Neural cell (in vitro differentiated cells): Measurements from ENCODE around the gene AKAP3. TPM values are rescaled to one million over a fixed set of nuclear protein-coding genes. Genes with fewer than 3 reads are reported as not detected.

Experiments
- H2AFZ ChIP-seq: fragments of 200-600, 300-800 bp; sonication (generic), shearing (Covaris generic); 2 replicates; pipeline ENCODE4 v1.6.0; 2014; ENCODE audit warnings: low read depth, mild to moderate bottlenecking, antibody characterized with exemption, low read length, moderate library complexity
- H3F3A ChIP-seq: fragments of 200-600 bp; shearing (Covaris generic); 2 replicates; pipeline ENCODE4 v1.6.1; 2016; ENCODE audit warnings: mild to moderate bottlenecking, moderate library complexity, mixed read lengths, antibody characterized with exemption, low read length; ENCODE audit not compliant: insufficient read depth, poor library complexity, severe bottlenecking
- H3K27ac ChIP-seq: fragments of 200-600, 300-800 bp; sonication (generic), shearing (Covaris generic); 2 replicates; pipeline ENCODE4 v1.5.1; 2014; ENCODE audit warnings: mild to moderate bottlenecking, low read length, moderate library complexity
- H3K27me3 ChIP-seq: fragments of 300-800, 200-600 bp; sonication (generic), shearing (Covaris generic); 2 replicates; pipeline ENCODE4 v1.6.0; 2014; ENCODE audit warnings: mild to moderate bottlenecking, low read depth, low read length, moderate library complexity; ENCODE audit not compliant: insufficient read depth
- H3K36me3 ChIP-seq: fragments of 300-800, 200-600 bp; sonication (generic), shearing (Covaris generic); 2 replicates; pipeline ENCODE4 v1.5.1; 2014; ENCODE audit warnings: mild to moderate bottlenecking, antibody characterized with exemption, low read length, moderate library complexity; ENCODE audit not compliant: insufficient read depth
- H3K4me2 ChIP-seq: fragments of 300-800, 200-600 bp; sonication (generic), shearing (Covaris generic); 2 replicates; pipeline ENCODE4 v1.6.0; 2014; ENCODE audit warnings: mild to moderate bottlenecking, low read length
- H3K4me3 ChIP-seq: fragments of 300-800, 200-600 bp; sonication (generic), shearing (Covaris generic); 2 replicates; pipeline ENCODE4 v1.5.1; 2014; ENCODE audit warnings: mild to moderate bottlenecking, low read length, moderate library complexity
- H3K79me2 ChIP-seq: fragments of 200-600 bp; shearing (Covaris generic); replicated peaks from 2 replicates; pipeline ENCODE4 v1.6.0; 2014; ENCODE audit warnings: mild to moderate bottlenecking, low read length, moderate library complexity; ENCODE audit not compliant: insufficient read depth
- H3K9ac ChIP-seq: fragments of 300-800, 200-600 bp; sonication (generic), shearing (Covaris generic); 2 replicates; pipeline ENCODE4 v1.6.1; 2016; ENCODE audit warnings: mild to moderate bottlenecking, low read length, mixed read lengths
- H3K9me2 ChIP-seq: fragments of 200-600 bp; shearing (Covaris generic); 2 replicates; pipeline ENCODE4 v1.6.1; 2016; ENCODE audit warnings: mild to moderate bottlenecking, low read length, mixed read lengths; ENCODE audit not compliant: insufficient read depth
- H3K9me3 ChIP-seq: fragments of 200-600, 300-800 bp; sonication (generic), shearing (Covaris generic); 2 replicates; pipeline ENCODE4 v1.6.1; 2016; ENCODE audit warnings: mild to moderate bottlenecking, mixed run types, low read length, moderate library complexity, mixed read lengths
- H4K20me1 ChIP-seq: fragments of 200-600 bp; shearing (Covaris generic); 2 replicates; pipeline ENCODE4 v1.6.1; 2016; ENCODE audit warnings: mild to moderate bottlenecking, mixed run types; ENCODE audit not compliant: insufficient read depth
- CTCF ChIP-seq: fragments of 450-650 bp; IDR thresholded peaks from 2 replicates; pipeline ENCODE4 v1.5.1; 2014; ENCODE audit warnings: antibody characterized with exemption, mild to moderate bottlenecking, moderate library complexity; ENCODE audit not compliant: poor library complexity, severe bottlenecking
- EP300 ChIP-seq: fragments of 450-650 bp; conservative IDR thresholded peaks from 2 replicates; pipeline ENCODE4 v1.6.1; 2014; ENCODE audit warnings: antibody characterized with exemption, mild to moderate bottlenecking, moderate library complexity; ENCODE audit not compliant: poor library complexity, severe bottlenecking
- EZH2 ChIP-seq: fragments of 200-600, 300-800 bp; shearing (Covaris generic), sonication (generic); IDR thresholded peaks from 2 replicates; pipeline ENCODE4 v1.6.1; 2014; ENCODE audit warnings: antibody characterized with exemption, low read length, borderline replicate concordance, mild to moderate bottlenecking; ENCODE audit not compliant: insufficient read depth, poor library complexity, severe bottlenecking
- MXI1 ChIP-seq: fragments of 450-650 bp; conservative IDR thresholded peaks from 2 replicates; pipeline ENCODE4 v1.6.1; 2014; ENCODE audit warnings: antibody characterized with exemption, mild to moderate bottlenecking; ENCODE audit not compliant: poor library complexity, severe bottlenecking
- POLR2AphosphoS5 ChIP-seq: IDR thresholded peaks from 2 replicates; pipeline ENCODE4 v1.6.1; 2012
- RAD21 ChIP-seq: fragments of 450-650 bp; conservative IDR thresholded peaks from 2 replicates; pipeline ENCODE4 v1.6.1; 2014; ENCODE audit warnings: antibody characterized with exemption, mild to moderate bottlenecking, moderate library complexity
- REST ChIP-seq: IDR thresholded peaks from 2 replicates; pipeline ENCODE4 v1.6.1; 2012; ENCODE audit warnings: borderline replicate concordance
- SMC3 ChIP-seq: fragments of 450-650 bp; conservative IDR thresholded peaks from 2 replicates; pipeline ENCODE4 v1.6.1; 2014; ENCODE audit warnings: antibody characterized with exemption, mild to moderate bottlenecking, moderate library complexity; ENCODE audit not compliant: poor library complexity
- TAF1 ChIP-seq: IDR thresholded peaks from 2 replicates; pipeline ENCODE4 v1.6.1; 2012; ENCODE audit warnings: low read depth
- polyA plus RNA-seq: library from polyadenylated mRNA; depleted of rRNA; stranded (reverse); fragments of >200 nt; gene quantifications from 2 replicates; pipeline ENCODE4 v1.2.3, GENCODE V29; 2014

Gene AKAP3
- polyA plus RNA-seq, 1 donor from 2014 or later: 0.46 TPM

- no peaks in the 10 kb centered on the region for H3K27me3 ChIP-seq
- H3K9me3 ChIP-seq: no peaks in the 10 kb centered on the region
- no peaks in the 10 kb centered on the region for H3F3A ChIP-seq
- H3K36me3 ChIP-seq: no peaks in the 10 kb centered on the region
- TF ChIP-seq REST (no peak), POLR2AphosphoS5 (no peak), RAD21 (no peak), EZH2 (no peak), MXI1 (no peak), TAF1 (no peak), SMC3 (no peak), EP300 (no peak), CTCF (no peak)
- H3K27ac ChIP-seq: no peak overlapping the region
- H3K4me2 ChIP-seq: no peak overlapping the region
- H3K4me3 ChIP-seq: no peak overlapping the region
- H3K79me2 ChIP-seq: no peaks in the 10 kb centered on the region
- no peaks in the 10 kb centered on the region for H3K9me2 ChIP-seq
- no peaks in the 10 kb centered on the region for H4K20me1 ChIP-seq
- H2AFZ ChIP-seq: no peak overlapping the region
- no peak overlapping the region for H3K9ac ChIP-seq
These were observed 61.7 kb downstream of the AKAP3 start for GRCh38 chr12:4587108-4587507.

GRCh38 chr12:4586500-4586899 lies 62.4 kb downstream of the AKAP3 start:
- Histone ChIP-seq H3K79me2 (no peaks in the 10 kb centered on the region), H3K27ac (no peak overlapping the region), H2AFZ (no peak overlapping the region), H3K36me3 (no peaks in the 10 kb centered on the region), H4K20me1 (no peaks in the 10 kb centered on the region), H3F3A (no peaks in the 10 kb centered on the region), H3K4me2 (no peak overlapping the region), H3K9ac (no peak overlapping the region), H3K9me3 (no peaks in the 10 kb centered on the region), H3K4me3 (no peak overlapping the region), H3K27me3 (no peaks in the 10 kb centered on the region), H3K9me2 (no peaks in the 10 kb centered on the region)
- TF ChIP-seq SMC3: no peak
- no peak for TF ChIP-seq TAF1
- TF ChIP-seq MXI1: no peak
- no peak for TF ChIP-seq REST
- TF ChIP-seq POLR2AphosphoS5: no peak
- TF ChIP-seq EZH2: no peak
- TF ChIP-seq CTCF: no peak
- TF ChIP-seq RAD21: no peak
- no peak for TF ChIP-seq EP300
